Effector CD4-positive, alpha-beta T cell (primary cell): Measurements from ENCODE around the gene PAX1.

Experiments
- DNase-seq: peaks from one replicate; pipeline ENCODE4 v3.0.0-alpha.2; 2020

PAX1 gene

GRCh38 chr20:21703717-21704407 lies 1.6 kb upstream of the PAX1 start:
- DNase-seq: no peak

GRCh38 chr20:21704408-21705385 lies 767 bp upstream of the PAX1 start:
- DNase-seq: no peak

- DNase-seq: no peak
These were observed 1.1 kb downstream of the PAX1 start for GRCh38 chr20:21706261-21707195.

GRCh38 chr20:21707267-21707666 lies 1.8 kb downstream of the PAX1 start:
- no peak for DNase-seq

- no peak for DNase-seq
These were observed 2.7 kb downstream of the PAX1 start for GRCh38 chr20:21707999-21708737.

GRCh38 chr20:21708738-21709534 lies 3.5 kb downstream of the PAX1 start:
- DNase-seq: no peak

GRCh38 chr20:21709535-21709904 lies 4.1 kb downstream of the PAX1 start:
- no peak for DNase-seq

GRCh38 chr20:21710341-21710740 lies 4.9 kb downstream of the PAX1 start:
- no peak for DNase-seq

GRCh38 chr20:21710863-21711431 lies 5.5 kb downstream of the PAX1 start:
- no peak for DNase-seq

GRCh38 chr20:21712443-21713059 lies 7.1 kb downstream of the PAX1 start:
- DNase-seq: no peak

- DNase-seq: no peak
These were observed 8.0 kb downstream of the PAX1 start for GRCh38 chr20:21713470-21713869.

- no peak for DNase-seq
These were observed 8.4 kb downstream of the PAX1 start for GRCh38 chr20:21713901-21714296.

GRCh38 chr20:21714297-21715192 lies 9.1 kb downstream of the PAX1 start:
- no peak for DNase-seq

GRCh38 chr20:21715193-21715881 lies 9.9 kb downstream of the PAX1 start:
- DNase-seq: no peak

- peak; percentile 16 for DNase-seq
These were observed 14.2 kb downstream of the PAX1 start for GRCh38 chr20:21719592-21720214.

- DNase-seq: no peak
These were observed 20.4 kb downstream of the PAX1 start for GRCh38 chr20:21725892-21726291.

GRCh38 chr20:21729316-21729715 lies 23.9 kb downstream of the PAX1 start:
- no peak for DNase-seq

GRCh38 chr20:21739161-21739560 lies 33.7 kb downstream of the PAX1 start:
- DNase-seq: no peak
